ENCODE results near the gene SDHD. TPM values are rescaled to one million over a fixed set of nuclear protein-coding genes. Genes with fewer than 3 reads are reported as not detected.

The SDHD gene
- polyA plus RNA-seq, 2 of the 4 experiments (the other 2 are of a cell fraction) = 86.3 to 91.5 TPM

GRCh38 chr11:112123129-112123528 is 36.5 kb downstream of the SDHD start (continued):
- TF ChIP-seq POLR2AphosphoS2 (conservative IDR thresholded peaks at IDR 0.05; ENCODE audit: low read length) = no peak
- no peak for TF ChIP-seq KDM1A (IDR thresholded peaks at IDR 0.05; ENCODE audit: low read depth)
- TF ChIP-seq RNF2 (IDR thresholded peaks at IDR 0.05; ENCODE audit: borderline replicate concordance, low read depth) = no peak

- ChIA-PET CTCF (interaction anchor here (2.7 to 5.7 kb wide), 2 partner anchors 14 to 49 kb away, joined by 7 to 18 read pairs; partner anchors contain the start of gene BCO2), POLR2A (no interaction called here)
- no peak overlapping the region for H3K27ac ChIP-seq
- FAIRE-seq = no peak
- 97% methylated on average over 2 of the region's 2 CpGs for WGBS (ENCODE audit: missing lambda C conversion rate)
- TF ChIP-seq ZC3H11A (IDR thresholded peaks at IDR 0.05) (no peak), ELK1 (IDR thresholded peaks at IDR 0.05; ENCODE audit: low read depth, low read length) (no peak), FOSB (CRISPR knock-in tag; IDR thresholded peaks at IDR 0.05) (no peak), HES2 (IDR thresholded peaks at IDR 0.05) (no peak), RCOR1 (IDR thresholded peaks at IDR 0.05; ENCODE audit: low read depth, low read length) (no peak), HEYL (CRISPR knock-in tag; IDR thresholded peaks at IDR 0.05) (no peak), SMC3 (IDR thresholded peaks at IDR 0.05) (no peak), CHD4 (IDR thresholded peaks at IDR 0.05; ENCODE audit: borderline replicate concordance) (no peak), CHD2 (IDR thresholded peaks at IDR 0.05; ENCODE audit: low read length, partially characterized antibody) (no peak), RAD21 (conservative IDR thresholded peaks at IDR 0.05 in 1 of 2, IDR thresholded peaks at IDR 0.05 in 1 of 2) (no peak), ZFP36 (IDR thresholded peaks at IDR 0.05; ENCODE audit: borderline replicate concordance, partially characterized antibody) (no peak)
- DNase-seq (ENCODE audit: low read depth in 1 of 2, low spot score in 1 of 2) = no peak
- H3K4me3 ChIP-seq = no peak overlapping the region
- ATAC-seq = no peak
- H3K4me2 ChIP-seq = no peak overlapping the region
- H3K4me1 ChIP-seq = peaks cover 20% of the 10 kb centered on the region
- no peaks in the 10 kb centered on the region for H3K9me3 ChIP-seq
Observed at GRCh38 chr11:112127056-112127455, 40.4 kb downstream of the SDHD start.

- ChIA-PET CTCF (interaction anchor here (1.0 to 5.7 kb wide), 3 partner anchors 15 to 47 kb away, joined by 5 to 18 read pairs (median 7); partner anchors contain the start of gene BCO2), POLR2A (interaction anchor here (0.8 to 0.9 kb wide), 2 partner anchors 25 to 31 kb away, joined by 3 read pairs; no protein-coding TSS in a partner anchor)
- Histone ChIP-seq H3K9me3 (no peaks in the 10 kb centered on the region), H3K27ac (peak overlapping the region; percentile 62 to 69), H3K4me3 (no peak overlapping the region), H3K4me2 (peak overlapping the region; percentile 80), H3K4me1 (peaks cover 20% of the 10 kb centered on the region)
- FAIRE-seq (peak; percentile 91), ATAC-seq (peak; percentile 91 to 95), DNase-seq (ENCODE audit: low read depth in 1 of 2, low spot score in 1 of 2) (peak; percentile 66 to 76)
- TF ChIP-seq GATA3 (IDR thresholded peaks at IDR 0.05; ENCODE audit: borderline replicate concordance) = 0 out of 2 replicates have a peak, but pooled peaks have one; percentile 11
- TF ChIP-seq CEBPB (IDR thresholded peaks at IDR 0.05) = peak in 1 of 2 experiments; percentile 20; a peak in 1 of 4 replicates
- no peak for TF ChIP-seq FOSL2 (IDR thresholded peaks at IDR 0.05)
- TF ChIP-seq FOSL2 (CRISPR knock-in tag; IDR thresholded peaks at IDR 0.05) = peak; percentile 49
- no peak for TF ChIP-seq RCOR1 (IDR thresholded peaks at IDR 0.05; ENCODE audit: low read depth, low read length)
- 6% methylated on average over 3 of the region's 3 CpGs for WGBS (ENCODE audit: missing lambda C conversion rate)
Observed at GRCh38 chr11:112128483-112129121, 41.9 kb downstream of the SDHD start.

GRCh38 chr11:112129656-112130055 is 43.0 kb downstream of the SDHD start:
- POLR2A ChIA-PET = no interaction called here
- 95% methylated on average over 5 of the region's 5 CpGs for WGBS (ENCODE audit: missing lambda C conversion rate)
- DNase-seq (ENCODE audit: low read depth in 1 of 2, low spot score in 1 of 2) (no peak), FAIRE-seq (no peak), ATAC-seq (no peak)
- H3K4me1 ChIP-seq = peaks cover 20% of the 10 kb centered on the region
- CTCF ChIA-PET = interaction anchor here (1.4 to 5.7 kb wide), 2 partner anchors 9 to 16 kb away, joined by 4 to 18 read pairs; no protein-coding TSS in a partner anchor
- peak overlapping the region; percentile 54 to 62; a peak in 3 of 6 replicates for H3K27ac ChIP-seq
- no peak overlapping the region for H3K4me3 ChIP-seq
- no peak overlapping the region for H3K4me2 ChIP-seq
- H3K9me3 ChIP-seq = no peaks in the 10 kb centered on the region
- TF ChIP-seq CTCF (IDR thresholded peaks at IDR 0.05) = no peak
- no peak for TF ChIP-seq HES2 (IDR thresholded peaks at IDR 0.05)
- TF ChIP-seq BCL3 (IDR thresholded peaks at IDR 0.05) = no peak
- TF ChIP-seq RCOR1 (IDR thresholded peaks at IDR 0.05; ENCODE audit: low read depth, low read length) = no peak
- TF ChIP-seq KDM1A (IDR thresholded peaks at IDR 0.05; ENCODE audit: low read depth) = no peak
- no peak for TF ChIP-seq MAFK (IDR thresholded peaks at IDR 0.05; ENCODE audit: partially characterized antibody)
- TF ChIP-seq USF2 (IDR thresholded peaks at IDR 0.05) = no peak
- TF ChIP-seq MYC (IDR thresholded peaks at IDR 0.05; ENCODE audit: borderline replicate concordance, low read length) = no peak
- no peak for TF ChIP-seq GATA3 (IDR thresholded peaks at IDR 0.05; ENCODE audit: borderline replicate concordance)
- no peak for TF ChIP-seq NPAS2 (CRISPR knock-in tag; IDR thresholded peaks at IDR 0.05; ENCODE audit: borderline replicate concordance)
- no peak for TF ChIP-seq ESRRA (IDR thresholded peaks at IDR 0.05; ENCODE audit: borderline replicate concordance, low read length)
- no peak for TF ChIP-seq HEYL (CRISPR knock-in tag; IDR thresholded peaks at IDR 0.05)
